Fibroblast of villous mesenchyme (primary cell): ENCODE data around the gene AP2S1. TPM values are rescaled to one million over a fixed set of nuclear protein-coding genes. Genes with fewer than 3 reads are reported as not detected.
"Not testable (repeated sequence)": the region's sequence is repeated elsewhere in the genome, so short reads cannot be mapped to it uniquely, and the experiment has no call there.

Source experiments
- DNase-seq: peaks from one replicate; pipeline ENCODE4 v3.0.0-alpha.2; 2010; ENCODE audit warnings: low read depth
- H3K4me3 ChIP-seq: 2 replicates; pipeline ENCODE4 v1.5.1; 2011; ENCODE audit warnings: low read depth, mild to moderate bottlenecking, low read length
- total RNA-seq: library from RNA; depleted of rRNA; stranded (reverse); fragments of >200 nt; gene quantifications from 2 replicates; pipeline ENCODE4 v1.2.3, GENCODE V29; 2012
- TF ChIP-seq, protein P1 (sequence below): IDR thresholded peaks from 2 replicates; pipeline ENCODE4 v1.5.1; 2012; ENCODE audit warnings: low read depth, mild to moderate bottlenecking, low read length; ENCODE audit not compliant: insufficient read depth

Gene AP2S1
- total RNA-seq, 1 donor: 113 TPM

DNA sequence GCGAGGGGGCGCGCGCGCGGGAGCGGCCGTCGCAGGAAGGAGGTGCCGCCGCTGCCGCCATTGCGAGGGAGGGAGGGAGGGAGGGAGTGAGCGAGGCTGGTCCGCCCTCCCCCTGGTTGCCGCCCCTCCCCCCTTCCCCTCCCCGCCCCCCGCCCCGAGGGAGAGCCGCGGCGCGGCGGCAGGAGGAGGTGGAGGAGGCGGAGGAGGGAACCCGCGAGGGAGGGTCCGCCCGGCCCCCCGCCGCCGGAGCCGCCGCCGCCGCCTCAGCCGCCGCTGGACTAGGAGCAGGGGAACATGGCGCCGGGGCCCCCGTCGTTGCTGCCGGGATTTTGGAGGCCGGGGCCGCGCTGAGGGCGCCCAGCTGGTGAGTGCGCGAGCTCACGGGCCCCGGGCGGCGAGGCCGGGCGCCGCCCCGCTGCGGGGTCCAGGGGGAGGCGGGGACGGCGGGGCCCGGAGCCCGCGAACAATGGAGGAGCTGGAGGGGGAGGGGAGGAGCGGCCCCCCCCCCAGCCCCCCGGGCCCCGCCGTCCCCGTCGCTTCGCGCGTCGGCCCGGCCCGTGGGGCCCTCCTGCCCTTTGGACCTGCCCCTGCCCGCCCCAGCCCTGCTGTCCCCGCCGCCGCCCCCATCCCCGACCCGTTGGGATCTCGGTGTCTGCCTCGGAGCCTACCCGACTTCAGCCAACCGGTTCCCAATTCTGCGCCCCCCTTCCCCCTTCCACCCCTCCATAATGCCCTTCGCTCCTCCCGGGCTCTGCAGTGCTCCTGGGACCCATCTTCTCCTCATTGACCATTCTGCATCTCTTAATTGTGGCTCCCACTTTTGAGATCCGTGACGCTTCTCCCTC lies 10.4 kb upstream of the AP2S1 start, which contains the start of gene ARHGAP35:
Gene ARHGAP35 (plus strand): TSS at position 152 of the 845 bp plus-strand sequence. CDS start 57,679 bp downstream, outside the sequence.
- TF ChIP-seq, protein P1, sequence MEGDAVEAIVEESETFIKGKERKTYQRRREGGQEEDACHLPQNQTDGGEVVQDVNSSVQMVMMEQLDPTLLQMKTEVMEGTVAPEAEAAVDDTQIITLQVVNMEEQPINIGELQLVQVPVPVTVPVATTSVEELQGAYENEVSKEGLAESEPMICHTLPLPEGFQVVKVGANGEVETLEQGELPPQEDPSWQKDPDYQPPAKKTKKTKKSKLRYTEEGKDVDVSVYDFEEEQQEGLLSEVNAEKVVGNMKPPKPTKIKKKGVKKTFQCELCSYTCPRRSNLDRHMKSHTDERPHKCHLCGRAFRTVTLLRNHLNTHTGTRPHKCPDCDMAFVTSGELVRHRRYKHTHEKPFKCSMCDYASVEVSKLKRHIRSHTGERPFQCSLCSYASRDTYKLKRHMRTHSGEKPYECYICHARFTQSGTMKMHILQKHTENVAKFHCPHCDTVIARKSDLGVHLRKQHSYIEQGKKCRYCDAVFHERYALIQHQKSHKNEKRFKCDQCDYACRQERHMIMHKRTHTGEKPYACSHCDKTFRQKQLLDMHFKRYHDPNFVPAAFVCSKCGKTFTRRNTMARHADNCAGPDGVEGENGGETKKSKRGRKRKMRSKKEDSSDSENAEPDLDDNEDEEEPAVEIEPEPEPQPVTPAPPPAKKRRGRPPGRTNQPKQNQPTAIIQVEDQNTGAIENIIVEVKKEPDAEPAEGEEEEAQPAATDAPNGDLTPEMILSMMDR: no peak
- peak within 1 kb of the TSS; percentile 80 for H3K4me3 ChIP-seq
- DNase-seq: no peak

DNA sequence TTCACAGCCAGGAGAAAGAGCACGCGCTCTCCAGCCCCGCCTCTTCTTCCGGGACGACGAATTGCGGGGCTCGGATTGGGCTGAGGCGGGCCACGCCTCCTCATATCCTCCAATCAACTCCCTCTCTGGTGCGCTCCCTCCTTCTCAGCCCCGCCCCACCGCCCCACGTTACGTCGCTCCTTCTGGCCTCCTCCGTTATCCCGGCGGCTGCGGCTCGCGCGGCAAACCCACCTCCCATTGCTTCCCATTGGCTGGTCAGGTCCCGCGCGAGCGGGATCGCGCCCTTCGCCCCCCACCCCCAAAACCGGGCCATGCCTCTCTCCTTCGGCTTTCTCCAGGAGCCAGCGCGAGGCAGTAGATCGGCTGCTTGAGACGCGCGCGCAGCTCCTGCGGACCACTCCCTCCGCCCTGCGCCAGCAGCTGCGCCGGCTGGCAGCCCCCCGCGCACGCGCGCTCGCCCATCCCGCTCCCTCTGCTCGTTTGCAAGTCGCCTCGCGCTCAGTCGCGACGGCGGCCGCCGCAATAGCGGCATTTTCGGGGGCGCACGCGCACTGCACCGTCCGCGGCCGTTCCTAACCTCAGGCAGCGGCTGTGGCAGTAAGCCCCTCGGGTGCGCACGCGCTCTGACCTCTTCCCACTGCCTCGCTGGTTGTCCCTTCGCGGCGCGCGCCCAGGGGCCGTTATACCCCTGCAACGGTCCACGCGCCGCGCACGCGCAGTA lies 9.6 kb upstream of the AP2S1 start:
- TF ChIP-seq, protein P1: no peak
- H3K4me3 ChIP-seq: peak overlapping the region; percentile 80
- DNase-seq: peak; percentile 99

DNA sequence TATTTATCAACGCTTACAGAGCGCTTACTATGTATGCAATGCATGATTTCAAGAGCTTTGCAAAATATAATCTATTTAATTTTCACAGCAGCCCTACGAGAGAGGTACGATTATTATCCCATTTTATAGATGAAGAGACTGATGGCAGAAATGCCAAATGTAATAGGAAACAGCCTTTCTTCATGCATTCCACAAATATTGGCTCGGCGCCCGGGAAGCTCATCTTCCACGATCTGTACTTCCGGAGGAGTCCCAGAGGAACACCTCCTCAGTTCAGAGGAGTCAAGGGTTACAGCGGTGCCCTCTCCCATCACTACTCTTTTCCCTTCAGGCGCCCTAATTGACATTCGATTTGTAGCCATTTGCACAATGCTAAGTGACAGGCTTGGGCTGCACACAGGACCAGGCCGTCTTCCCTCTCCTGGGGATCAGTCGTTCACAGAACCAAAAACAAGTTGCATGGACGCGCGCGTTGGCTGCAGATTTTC lies 9.0 kb upstream of the AP2S1 start:
- DNase-seq: peak; percentile 80
- TF ChIP-seq, protein P1: no peak
- H3K4me3 ChIP-seq: peak overlapping the region; percentile 80

DNA sequence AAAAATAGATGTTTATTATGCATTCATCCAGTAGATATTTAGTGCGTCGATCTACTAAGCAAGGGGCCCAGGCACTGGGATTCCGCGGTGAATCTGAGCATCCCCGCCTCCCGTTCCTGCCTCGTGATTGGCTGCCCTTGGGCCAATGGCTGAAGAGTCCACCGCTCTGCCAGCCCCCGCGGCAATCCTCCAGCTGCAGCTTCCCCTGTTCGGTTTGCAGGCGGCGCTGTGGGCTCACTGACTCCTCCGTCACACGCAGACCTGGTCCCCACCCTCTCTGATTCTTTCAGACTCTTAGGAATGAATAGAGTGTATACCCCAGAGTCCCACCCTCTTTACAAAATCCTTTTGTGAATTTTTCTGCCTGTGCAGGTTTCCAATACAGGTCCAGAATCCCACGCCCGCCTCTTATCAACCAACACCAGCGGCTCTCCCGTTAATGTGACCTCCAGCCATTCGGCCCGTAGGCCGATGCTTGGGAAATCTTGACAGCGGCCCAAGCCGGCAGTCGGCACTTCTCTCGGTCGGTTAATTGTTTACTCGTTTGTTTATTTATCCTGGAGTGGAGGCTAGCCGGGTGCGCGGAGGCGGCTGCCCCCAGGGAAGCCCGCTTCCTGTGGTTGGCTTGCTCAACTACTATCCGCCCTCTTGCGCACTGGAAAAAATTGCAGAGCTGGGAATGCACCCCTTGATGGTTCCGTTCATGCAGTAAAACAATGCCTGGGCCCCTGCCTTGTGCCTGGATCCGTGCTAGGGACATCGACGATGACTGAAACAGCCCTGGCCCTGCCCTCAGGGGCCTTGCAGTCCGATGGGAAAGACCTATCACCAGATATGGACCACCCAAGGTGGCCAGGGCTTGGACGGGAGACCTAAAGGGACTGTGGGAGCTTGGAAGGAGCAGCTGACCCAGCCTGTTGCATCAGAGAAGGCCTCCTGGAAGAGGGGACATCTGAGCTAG lies 5.7 kb upstream of the AP2S1 start:
- TF ChIP-seq, protein P1: peak; percentile 85
- H3K4me3 ChIP-seq: peak overlapping the region; percentile 60
- peak; percentile 96 for DNase-seq

DNA sequence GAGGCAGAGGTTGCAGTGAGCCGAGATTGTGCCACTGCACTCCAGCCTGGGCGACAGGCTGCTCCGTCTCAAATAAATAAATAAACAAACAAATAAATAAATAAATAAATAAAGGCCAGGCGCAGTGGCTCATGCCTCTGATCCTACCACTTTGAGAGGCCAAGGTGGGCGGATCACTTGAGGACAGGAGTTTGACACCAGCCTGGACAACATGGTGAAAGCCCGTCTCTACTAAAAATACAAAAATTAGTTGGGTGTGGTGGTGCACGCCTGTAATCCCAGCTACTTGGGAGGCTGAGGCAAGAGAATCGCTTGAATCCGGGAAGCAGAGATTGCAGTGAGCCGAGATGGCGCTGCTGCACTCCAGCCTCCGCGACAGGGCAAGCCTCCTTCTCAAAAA lies 4.1 kb upstream of the AP2S1 start:
- H3K4me3 ChIP-seq, DNase-seq: not testable (repeated sequence)

DNA sequence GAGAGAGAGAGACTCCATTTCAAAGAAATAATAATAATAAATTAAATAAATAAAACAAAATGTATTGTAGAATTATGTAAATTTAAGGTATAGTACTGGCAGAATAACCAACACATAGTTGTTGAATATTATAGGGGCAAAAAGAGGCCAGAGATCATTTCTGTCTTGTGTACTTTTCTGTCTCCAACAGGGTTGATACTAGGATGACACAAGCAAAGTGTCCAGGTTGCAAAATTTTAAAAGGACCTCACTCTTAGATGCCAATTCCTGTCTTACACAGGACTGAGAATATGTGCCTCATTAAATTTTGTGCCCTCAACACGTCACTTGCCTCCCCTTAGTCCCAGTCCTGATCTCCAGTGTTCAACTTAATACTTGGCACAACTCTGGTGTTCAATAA lies 2.2 kb upstream of the AP2S1 start:
- H3K4me3 ChIP-seq: no peak overlapping the region
- TF ChIP-seq, protein P1: no peak
- no peak for DNase-seq
